BJ (cell line): ENCODE measurements around the gene B3GALNT2. TPM values are rescaled to one million over a fixed set of nuclear protein-coding genes. Genes with fewer than 3 reads are reported as not detected.
"Not testable (repeated sequence)": the region's sequence is repeated elsewhere in the genome, so short reads cannot be mapped to it uniquely, and the experiment has no call there.

Source experiments
- CTCF ChIA-PET: fragments of 350-600 bp; formaldehyde crosslinking; extraction: SDS; loops from one replicate; lab custom pipeline; 2021; ENCODE audit warnings: antibody characterized with exemption, inconsistent platforms; lab: Yijun Ruan, JAX
- POLR2A ChIA-PET: fragments of 300-600 bp; sonication (Branson Sonifier 250); formaldehyde crosslinking; extraction: SDS; loops from one replicate; lab custom pipeline; 2021; ENCODE audit warnings: antibody characterized with exemption; lab: Charles Lee
- DNase-seq: peaks from one replicate; pipeline ENCODE4 v3.0.0-alpha.2; 2011; ENCODE audit warnings: low read depth
- H3K27me3 ChIP-seq: 2 replicates; pipeline ENCODE4 v1.6.0; 2011; ENCODE audit warnings: low read length; ENCODE audit not compliant: control insufficient read depth, insufficient read depth
- H3K36me3 ChIP-seq: 2 replicates; pipeline ENCODE4 v1.5.1; 2011; ENCODE audit warnings: low read length; ENCODE audit not compliant: control insufficient read depth, insufficient read depth
- H3K4me3 ChIP-seq: 2 replicates; pipeline ENCODE4 v1.5.1; 2011; ENCODE audit warnings: low read depth, mild to moderate bottlenecking, control low read depth, low read length
- polyA plus RNA-seq: library from polyadenylated mRNA; depleted of rRNA; stranded (reverse); fragments of >200 nt; gene quantifications from 2 replicates; pipeline ENCODE4 v1.2.3, GENCODE V29; 2011
- TF ChIP-seq, protein P1 (sequence below): IDR thresholded peaks from 2 replicates; pipeline ENCODE4 v1.5.1; 2011; ENCODE audit warnings: low read depth, mild to moderate bottlenecking, control low read depth, inconsistent platforms, low read length, moderate library complexity; ENCODE audit not compliant: insufficient read depth

The B3GALNT2 gene
- polyA plus RNA-seq, 1 experiment: 17.4 TPM

DNA sequence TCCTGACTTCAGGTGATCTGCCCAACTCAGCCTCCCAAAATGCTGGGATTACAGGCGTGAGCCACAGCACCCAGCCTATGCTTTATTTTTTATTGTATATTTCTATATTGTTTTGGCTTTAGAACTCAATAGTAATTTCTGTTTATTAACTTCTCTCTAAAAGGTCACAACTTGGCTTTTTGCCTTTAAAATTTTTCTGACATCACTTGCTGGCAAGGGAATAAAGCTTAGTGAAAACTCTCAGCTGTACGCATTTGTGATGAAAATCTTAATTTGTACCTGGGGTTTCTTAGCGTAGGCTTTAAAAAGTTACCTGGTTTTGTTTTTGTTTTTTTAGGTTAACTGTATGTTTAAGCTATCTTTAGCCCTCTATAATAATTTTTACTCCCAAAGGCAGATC lies 36.2 kb downstream of the B3GALNT2 start:
- Histone ChIP-seq H3K27me3 (no peaks in the 10 kb centered on the region), H3K36me3 (no peaks in the 10 kb centered on the region), H3K4me3 (no peak overlapping the region)
- no peak for DNase-seq
- POLR2A ChIA-PET: no interaction called here
- CTCF ChIA-PET: no interaction called here
- TF ChIP-seq, protein P1, sequence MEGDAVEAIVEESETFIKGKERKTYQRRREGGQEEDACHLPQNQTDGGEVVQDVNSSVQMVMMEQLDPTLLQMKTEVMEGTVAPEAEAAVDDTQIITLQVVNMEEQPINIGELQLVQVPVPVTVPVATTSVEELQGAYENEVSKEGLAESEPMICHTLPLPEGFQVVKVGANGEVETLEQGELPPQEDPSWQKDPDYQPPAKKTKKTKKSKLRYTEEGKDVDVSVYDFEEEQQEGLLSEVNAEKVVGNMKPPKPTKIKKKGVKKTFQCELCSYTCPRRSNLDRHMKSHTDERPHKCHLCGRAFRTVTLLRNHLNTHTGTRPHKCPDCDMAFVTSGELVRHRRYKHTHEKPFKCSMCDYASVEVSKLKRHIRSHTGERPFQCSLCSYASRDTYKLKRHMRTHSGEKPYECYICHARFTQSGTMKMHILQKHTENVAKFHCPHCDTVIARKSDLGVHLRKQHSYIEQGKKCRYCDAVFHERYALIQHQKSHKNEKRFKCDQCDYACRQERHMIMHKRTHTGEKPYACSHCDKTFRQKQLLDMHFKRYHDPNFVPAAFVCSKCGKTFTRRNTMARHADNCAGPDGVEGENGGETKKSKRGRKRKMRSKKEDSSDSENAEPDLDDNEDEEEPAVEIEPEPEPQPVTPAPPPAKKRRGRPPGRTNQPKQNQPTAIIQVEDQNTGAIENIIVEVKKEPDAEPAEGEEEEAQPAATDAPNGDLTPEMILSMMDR: no peak

DNA sequence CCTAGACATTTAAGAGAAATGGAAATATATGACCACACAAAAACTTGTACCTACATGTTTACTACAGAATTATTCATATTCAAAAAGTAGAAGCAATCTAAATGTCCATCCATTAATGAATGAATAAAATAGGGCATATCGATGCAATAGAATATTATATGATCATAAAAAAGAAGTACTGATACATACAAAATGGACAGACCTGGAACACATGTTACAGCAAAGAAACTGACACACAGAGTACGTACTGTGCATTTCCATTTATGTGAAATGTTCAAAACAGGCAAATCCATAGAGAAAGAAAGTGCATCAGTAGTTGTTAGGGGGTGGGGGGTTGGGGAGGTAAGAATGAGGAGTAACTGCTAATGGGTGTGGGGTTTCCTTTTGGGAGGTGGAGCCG lies 39.2 kb downstream of the B3GALNT2 start:
- Histone ChIP-seq H3K36me3 (no peaks in the 10 kb centered on the region), H3K27me3 (no peaks in the 10 kb centered on the region), H3K4me3 (no peak overlapping the region)
- ChIA-PET CTCF (no interaction called here), POLR2A (no interaction called here)
- TF ChIP-seq, protein P1: no peak
- no peak for DNase-seq

DNA sequence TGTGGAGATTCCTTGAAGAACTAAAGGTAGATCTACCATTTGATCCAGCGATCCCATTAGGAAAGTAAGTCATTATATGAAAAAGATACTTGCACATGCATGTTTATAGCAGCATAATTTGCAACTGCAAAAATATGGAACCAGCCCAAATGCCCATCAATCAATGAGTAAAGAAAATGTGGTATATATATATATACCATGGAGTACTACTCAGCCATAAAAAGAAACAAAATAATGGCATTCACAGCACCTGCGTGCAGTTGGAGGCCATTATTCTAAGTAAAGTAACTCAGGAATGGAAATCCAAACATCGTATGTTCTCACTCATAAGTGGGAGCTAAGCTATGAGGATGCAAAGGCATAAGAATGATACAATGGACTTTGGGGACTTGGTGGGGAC lies 41.4 kb downstream of the B3GALNT2 start:
- H3K27me3 ChIP-seq, DNase-seq, H3K4me3 ChIP-seq, POLR2A ChIA-PET, H3K36me3 ChIP-seq, CTCF ChIA-PET: not testable (repeated sequence)

DNA sequence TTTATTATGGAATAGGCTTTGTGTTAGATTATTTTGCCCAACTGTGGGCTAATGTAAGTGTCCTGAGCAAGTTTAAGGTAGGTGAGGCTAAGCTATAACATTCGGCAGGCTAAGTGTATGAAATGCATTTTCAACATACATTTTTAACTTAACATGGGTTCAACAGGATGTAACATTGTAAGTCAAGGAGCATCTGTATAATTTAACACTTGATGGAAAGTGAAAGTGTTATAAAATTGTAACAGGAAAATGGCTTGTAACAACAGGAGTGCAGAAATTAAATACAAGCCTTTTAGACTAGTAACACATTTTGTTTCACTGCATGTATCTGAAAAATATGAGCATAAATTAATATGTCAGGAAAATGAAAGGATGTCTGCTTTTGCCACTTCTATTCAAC lies 42.3 kb downstream of the B3GALNT2 start:
- no peaks in the 10 kb centered on the region for H3K27me3 ChIP-seq
- ChIA-PET CTCF (interaction anchor here (1.2 kb wide), 1 partner anchor 9 kb away, joined by 3 read pairs; no protein-coding TSS in a partner anchor), POLR2A (no interaction called here)
- H3K4me3 ChIP-seq: no peak overlapping the region
- TF ChIP-seq, protein P1: no peak
- no peaks in the 10 kb centered on the region for H3K36me3 ChIP-seq
- DNase-seq: no peak

DNA sequence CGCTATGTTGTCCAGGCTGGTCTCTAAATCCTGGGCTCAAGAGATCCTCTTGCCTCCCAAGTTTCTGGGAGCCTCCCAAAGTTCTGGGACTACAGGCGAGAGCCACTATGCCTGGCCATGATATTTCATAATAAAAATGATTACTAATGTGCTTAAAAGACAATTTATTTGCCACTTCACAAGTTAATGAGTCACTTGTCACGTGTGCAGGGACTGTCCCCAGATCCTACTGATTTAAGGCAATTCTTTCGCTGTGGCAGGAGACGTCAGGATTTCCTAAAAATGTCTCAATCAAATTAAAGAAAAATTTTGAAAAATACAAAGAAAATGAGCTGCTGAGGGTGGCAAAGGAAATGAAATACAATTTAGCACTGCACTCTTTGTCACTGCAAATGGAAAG lies 43.5 kb downstream of the B3GALNT2 start:
- H3K36me3 ChIP-seq: no peaks in the 10 kb centered on the region
- POLR2A ChIA-PET: no interaction called here
- TF ChIP-seq, protein P1: no peak
- DNase-seq: no peak
- CTCF ChIA-PET: interaction anchor here (0.6 to 1.2 kb wide), 3 partner anchors 10 to 207 kb away, joined by 3 read pairs; no protein-coding TSS in a partner anchor
- H3K27me3 ChIP-seq: no peaks in the 10 kb centered on the region
- H3K4me3 ChIP-seq: no peak overlapping the region

DNA sequence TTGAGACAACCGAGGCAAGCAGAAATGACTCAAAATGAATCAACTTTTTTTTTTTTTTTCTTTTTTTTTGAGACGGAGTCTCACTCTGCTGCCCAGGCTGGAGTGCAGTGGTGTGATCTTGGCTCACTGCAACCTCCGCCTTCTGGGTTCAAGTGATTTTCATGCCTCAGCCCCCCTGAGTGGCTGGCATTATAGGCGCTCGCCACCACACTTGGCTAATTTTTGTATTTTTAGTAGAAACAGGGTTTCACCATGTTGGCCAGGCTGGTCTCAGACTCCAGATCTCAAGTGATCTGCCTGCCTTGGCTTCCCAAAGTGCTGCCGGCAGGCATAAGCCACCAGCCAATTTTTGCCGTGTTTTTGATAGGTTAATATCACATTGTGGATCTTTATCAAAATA lies 46.4 kb downstream of the B3GALNT2 start:
- H3K27me3 ChIP-seq, CTCF ChIA-PET, POLR2A ChIA-PET, DNase-seq, H3K4me3 ChIP-seq, H3K36me3 ChIP-seq: not testable (repeated sequence)
